HG03045 (cell line): ENCODE data around the gene NOL12.
"Not testable (repeated sequence)": the region's sequence is repeated elsewhere in the genome, so short reads cannot be mapped to it uniquely, and the experiment has no call there.

Experiments
- ATAC-seq: cut with Tn5 transposase; IDR thresholded peaks from one replicate; pipeline ENCODE4 v1.9.1; 2021; ENCODE audit warnings: mild to moderate bottlenecking, moderate library complexity; ENCODE audit not compliant: unreplicated experiment

The NOL12 gene

GRCh38 chr22:37686002-37686982, at the start of gene NOL12:
Gene NOL12, plus strand, starts transcription at chr22:37686343. Its CDS starts 50 bp downstream, at chr22:37686393.
- ATAC-seq: peak; percentile 64

- no peak for ATAC-seq
Measured at GRCh38 chr22:37636949-37637273, 49.2 kb upstream of the NOL12 start.

- ATAC-seq: no peak
Measured at GRCh38 chr22:37638391-37639069, 47.6 kb upstream of the NOL12 start.

- no peak for ATAC-seq
Measured at GRCh38 chr22:37639070-37639760, 46.9 kb upstream of the NOL12 start, which contains the start of gene SH3BP1. Gene SH3BP1, plus strand, starts transcription at chr22:37639669. Its CDS starts 119 bp downstream, at chr22:37639788.

- no peak for ATAC-seq
Measured at GRCh38 chr22:37639771-37640590, 46.2 kb upstream of the NOL12 start.

- ATAC-seq: no peak
Measured at GRCh38 chr22:37640591-37641560, 45.3 kb upstream of the NOL12 start.

- no peak for ATAC-seq
Measured at GRCh38 chr22:37641561-37641949, 44.6 kb upstream of the NOL12 start.

- ATAC-seq: no peak
Measured at GRCh38 chr22:37643225-37643847, 42.8 kb upstream of the NOL12 start.

GRCh38 chr22:37647317-37647716, 38.8 kb upstream of the NOL12 start:
- ATAC-seq: no peak

GRCh38 chr22:37647928-37648327, 38.2 kb upstream of the NOL12 start:
- ATAC-seq: no peak

GRCh38 chr22:37650463-37651136, 35.5 kb upstream of the NOL12 start:
- ATAC-seq: no peak

GRCh38 chr22:37654563-37655251, 31.4 kb upstream of the NOL12 start:
- ATAC-seq: no peak

GRCh38 chr22:37655252-37655563, 30.9 kb upstream of the NOL12 start:
- ATAC-seq: no peak

- ATAC-seq: not testable (repeated sequence)
Measured at GRCh38 chr22:37656583-37656982, 29.6 kb upstream of the NOL12 start.

- ATAC-seq: no peak
Measured at GRCh38 chr22:37657590-37658132, 28.5 kb upstream of the NOL12 start.

GRCh38 chr22:37658133-37659065, 27.7 kb upstream of the NOL12 start, which contains the start of gene PDXP:
Gene PDXP, plus strand, starts transcription at chr22:37658723. Its CDS starts 60 bp downstream, at chr22:37658783.
- ATAC-seq: peak; percentile 86
